Activated CD4-positive, alpha-beta T cell treated with anti-CD3 and anti-CD28 coated beads, Interleukin-2, amount 10 ng/mL, durations not matched to agents 7 days and 5 days (primary cell): Measurements from ENCODE around the gene DOCK10. TPM values are rescaled to one million over a fixed set of nuclear protein-coding genes. Genes with fewer than 3 reads are reported as not detected.

Experiments used
- CTCF ChIA-PET: fragments of 350-600 bp; sonication (Branson Sonifier 250); formaldehyde crosslinking; loops from one replicate; lab custom pipeline; 2021; ENCODE audit warnings: antibody characterized with exemption; lab: Charles Lee
- POLR2A ChIA-PET: fragments of 350-600 bp; sonication (Branson Sonifier 250); formaldehyde crosslinking; loops from one replicate; lab custom pipeline; 2021; ENCODE audit warnings: antibody characterized with exemption; lab: Charles Lee
- DNase-seq: peaks from one replicate; pipeline ENCODE4 v3.0.0-alpha.2; 2020
- H3K27ac Mint-ChIP-seq: one replicate; pipeline ENCODE4 v1.8.0; 2021; ENCODE audit warnings: mild to moderate bottlenecking, moderate library complexity, mixed read lengths
- H3K27me3 Mint-ChIP-seq: one replicate; pipeline ENCODE4 v1.8.0; 2021; ENCODE audit warnings: mixed read lengths
- H3K36me3 Mint-ChIP-seq: one replicate; pipeline ENCODE4 v1.8.0; 2021; ENCODE audit warnings: low read depth, mixed read lengths
- H3K4me1 Mint-ChIP-seq: one replicate; pipeline ENCODE4 v1.8.0; 2021; ENCODE audit warnings: mixed read lengths
- H3K4me3 Mint-ChIP-seq: one replicate; pipeline ENCODE4 v1.8.0; 2021; ENCODE audit warnings: mild to moderate bottlenecking, moderate library complexity, mixed read lengths
- H3K9me3 Mint-ChIP-seq: one replicate; pipeline ENCODE4 v1.8.0; 2021; ENCODE audit warnings: mixed read lengths
- microRNA-seq: library from miRNA; unstranded; fragments of <30 nt; microRNA quantifications from one replicate; pipeline ENCODE4 v1.2.0, GENCODE V29; 2021; ENCODE audit warnings: borderline microRNAs expressed, borderline replicate concordance
- total RNA-seq, 2 experiments: library from RNA; stranded (reverse); gene quantifications; one replicate each; pipeline ENCODE4 v1.2.3, GENCODE V29; 2021

The DOCK10 gene
- total RNA-seq, 2 experiments from 2014 or later, result 269 to 281 TPM

DNA sequence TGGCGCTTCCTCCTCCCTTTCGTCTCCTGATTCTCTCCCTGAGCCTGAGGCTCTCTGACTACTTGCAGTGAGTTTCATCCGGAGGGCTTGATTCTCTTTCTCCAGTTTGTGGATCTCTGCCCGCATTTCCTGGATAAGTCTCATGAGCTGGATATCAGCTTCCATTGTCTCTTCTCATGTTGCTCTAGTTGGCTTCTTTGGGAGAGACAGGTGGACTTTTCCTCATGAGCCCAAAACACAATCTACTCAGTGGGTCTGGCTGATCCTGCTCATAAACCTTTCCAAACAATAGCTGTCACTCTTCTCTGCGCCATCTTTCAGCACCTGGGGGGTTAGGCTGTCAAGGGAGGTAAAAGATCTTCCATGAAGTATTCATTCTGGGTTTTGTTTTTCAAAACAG, 326.1 kb downstream of the DOCK10 start, which contains the start of gene CCDC195:
TSS of gene CCDC195 (minus strand) at position 165 of the 400 bp plus-strand sequence. CDS start at position 165, 0 bp downstream.
- Mint-ChIP-seq H3K36me3 (no peaks in the 10 kb centered on the region), H3K4me1 (no peaks in the 10 kb centered on the region), H3K4me3 (no peak within 1 kb of the TSS), H3K27ac (no peak within 1 kb of the TSS), H3K9me3 (peaks cover 2% of the 10 kb centered on the region), H3K27me3 (peaks cover 6% of the 10 kb centered on the region)
- no peak for DNase-seq
- ChIA-PET POLR2A (no interaction called here), CTCF (no interaction called here)

Small RNA genes lying within 50 kb of the gene (microRNA-seq; reads per million reads assigned to microRNA genes)
- gene MIR4439, result not detected
